K562 (cell line): ENCODE measurements around the gene PTPN11. TPM values are rescaled to one million over a fixed set of nuclear protein-coding genes. Genes with fewer than 3 reads are reported as not detected.

Source experiments
- BRF2 ChIP-seq: IDR thresholded peaks from 3 replicates; pipeline ENCODE4 v1.6.1; 2011; ENCODE audit warnings: borderline replicate concordance, mild to moderate bottlenecking; ENCODE audit not compliant: insufficient read length, insufficient read depth
- FOSL1 ChIP-seq: fragments of 200-800 bp; sonication (Bioruptor generic); conservative IDR thresholded peaks from 2 replicates; pipeline ENCODE4 v1.6.1; 2016; ENCODE audit warnings: missing genetic modification characterization, missing compliant biosample characterization
- FOXA1 ChIP-seq: fragments of 450-650 bp; IDR thresholded peaks from 2 replicates; pipeline ENCODE4 v1.6.1; 2016; ENCODE audit warnings: mild to moderate bottlenecking, borderline replicate concordance
- HEY1 ChIP-seq: fragments of 250-450 bp; sonication (Bioruptor Pico); IDR thresholded peaks from 2 replicates; pipeline ENCODE4 v1.5.0; 2020; ENCODE audit warnings: mild to moderate bottlenecking, moderate library complexity, borderline replicate concordance
- MTA3 ChIP-seq: fragments of 450-650 bp; formaldehyde crosslinking; IDR thresholded peaks from 2 replicates; pipeline ENCODE4 v1.6.1; 2017; ENCODE audit warnings: mild to moderate bottlenecking, borderline replicate concordance
- MXI1 ChIP-seq: IDR thresholded peaks from 2 replicates; pipeline ENCODE4 v1.6.1; 2011; ENCODE audit warnings: low read depth, mild to moderate bottlenecking, improper control_type of control experiment, low read length
- NCOA2 ChIP-seq, 2 experiments: fragments of 450-650 bp; IDR thresholded peaks; 2 replicates each; pipeline ENCODE4 v1.6.1; 2018; ENCODE audit warnings: mild to moderate bottlenecking in 2 of 2, moderate library complexity in 1 of 2; ENCODE audit not compliant: partially characterized antibody in 2 of 2
- RBM25 ChIP-seq: fragments of 200-400 bp; formaldehyde crosslinking; IDR thresholded peaks from 2 replicates; pipeline ENCODE4 v1.6.1; 2018; ENCODE audit warnings: low read length, low read depth, moderate library complexity; ENCODE audit not compliant: severe bottlenecking
- RUNX1 ChIP-seq: sonication (generic); IDR thresholded peaks from 2 replicates; pipeline ENCODE4 v1.6.1; 2016; ENCODE audit warnings: antibody characterized with exemption, low read depth
- ZBTB11 ChIP-seq, 3 experiments: fragments of 200-800 bp in 1 of 3; fragments of 250-450 bp in 1 of 3; fragments of 450-650 bp in 1 of 3; sonication (Bioruptor Pico) in 1 of 3; sonication (Bioruptor generic) in 1 of 3; formaldehyde crosslinking in 1 of 3; IDR thresholded peaks; 2 replicates each; pipeline versions ENCODE4 v1.6.1 to v1.8.0; 2016 to 2022; ENCODE audit warnings: mild to moderate bottlenecking in 2 of 3, missing genetic modification characterization in 2 of 3, missing compliant biosample characterization in 1 of 3, moderate library complexity in 1 of 3
- ZNF253 ChIP-seq: fragments of 250-450 bp; sonication (Bioruptor Pico); conservative IDR thresholded peaks from 2 replicates; pipeline ENCODE4 v1.6.1; 2021; ENCODE audit warnings: mild to moderate bottlenecking
- ZSCAN32 ChIP-seq: fragments of 450-650 bp; formaldehyde crosslinking; IDR thresholded peaks from 2 replicates; pipeline ENCODE4 v1.4.0; 2020; ENCODE audit warnings: mild to moderate bottlenecking, moderate library complexity
- polyA plus RNA-seq, 8 experiments: library from polyadenylated mRNA; depleted of rRNA in 4 of 8; stranded (reverse) in 5 of 8; unstranded in 3 of 8; fragments of >200 nt; fragmentation: Nextera tagmentation in 2 of 8; fragmentation: Illumina TruSeq in 1 of 8; extraction: Ambion mirVana in 2 of 8; extraction: Trizol in 1 of 8; gene quantifications; 2 replicates each; pipeline versions ENCODE4 v1.2.1 to v1.2.3, GENCODE V29; 2011 to 2014; ENCODE audit warnings: inconsistent platforms in 1 of 8, missing spikeins in 1 of 8
- total RNA-seq, 7 experiments: library from RNA; depleted of rRNA in 6 of 7; stranded (reverse); fragments of >200 nt in 6 of 7; fragmentation: Illumina TruSeq in 2 of 7; extraction: Trizol in 2 of 7; gene quantifications; 2 replicates each; pipeline versions ENCODE4 v1.2.1 to v1.2.3, GENCODE V29; 2011 to 2021; ENCODE audit warnings: low replicate concordance in 1 of 7
- TF ChIP-seq, protein P1 (sequence below): fragments of 450-650 bp; IDR thresholded peaks from 2 replicates; pipeline ENCODE4 v1.7.0; 2016; ENCODE audit warnings: borderline replicate concordance
- TF ChIP-seq, protein P2 (sequence below): fragments of 450-650 bp; conservative IDR thresholded peaks from 2 replicates; pipeline ENCODE4 v1.6.1; 2016; ENCODE audit warnings: missing genetic modification characterization, low read depth, mild to moderate bottlenecking, control low read depth, missing compliant biosample characterization
- TF ChIP-seq, protein P3 (sequence below), 2 experiments: fragments of 450-650 bp; IDR thresholded peaks; 2 replicates each; pipeline ENCODE4 v1.6.1; 2016

Gene PTPN11
- total and polyA plus RNA-seq, 9 of the 15 experiments (the other 6 are each of a cell fraction or from before 2014, with no cell fraction given) = 22.5 to 126 (median 79.7) TPM

- TF ChIP-seq BRF2 (no peak), MTA3 (no peak; the same call in none of the 2 replicates), ZNF253 (CRISPR knock-in tag) (no peak), NCOA2 (IDR thresholded peaks at IDR 0.05; ENCODE audit: partially characterized antibody in 2 of 2) (no peak), ZSCAN32 (CRISPR knock-in tag) (no peak), RUNX1 (no peak), HEY1 (CRISPR knock-in tag) (peak; percentile 37; the same call in 1 of the 2 replicates), ZBTB11 (CRISPR knock-in tag; IDR thresholded peaks at IDR 0.05) (peak in 2 of 3 experiments; percentile 38 to 70; a peak in 3 of 6 replicates), RBM25 (peak; percentile 22), FOSL1 (tag) (peak; percentile 58), MXI1 (no peak), FOXA1 (no peak)
- TF ChIP-seq, protein P1, sequence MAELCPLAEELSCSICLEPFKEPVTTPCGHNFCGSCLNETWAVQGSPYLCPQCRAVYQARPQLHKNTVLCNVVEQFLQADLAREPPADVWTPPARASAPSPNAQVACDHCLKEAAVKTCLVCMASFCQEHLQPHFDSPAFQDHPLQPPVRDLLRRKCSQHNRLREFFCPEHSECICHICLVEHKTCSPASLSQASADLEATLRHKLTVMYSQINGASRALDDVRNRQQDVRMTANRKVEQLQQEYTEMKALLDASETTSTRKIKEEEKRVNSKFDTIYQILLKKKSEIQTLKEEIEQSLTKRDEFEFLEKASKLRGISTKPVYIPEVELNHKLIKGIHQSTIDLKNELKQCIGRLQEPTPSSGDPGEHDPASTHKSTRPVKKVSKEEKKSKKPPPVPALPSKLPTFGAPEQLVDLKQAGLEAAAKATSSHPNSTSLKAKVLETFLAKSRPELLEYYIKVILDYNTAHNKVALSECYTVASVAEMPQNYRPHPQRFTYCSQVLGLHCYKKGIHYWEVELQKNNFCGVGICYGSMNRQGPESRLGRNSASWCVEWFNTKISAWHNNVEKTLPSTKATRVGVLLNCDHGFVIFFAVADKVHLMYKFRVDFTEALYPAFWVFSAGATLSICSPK = no peak
- TF ChIP-seq, protein P2, sequence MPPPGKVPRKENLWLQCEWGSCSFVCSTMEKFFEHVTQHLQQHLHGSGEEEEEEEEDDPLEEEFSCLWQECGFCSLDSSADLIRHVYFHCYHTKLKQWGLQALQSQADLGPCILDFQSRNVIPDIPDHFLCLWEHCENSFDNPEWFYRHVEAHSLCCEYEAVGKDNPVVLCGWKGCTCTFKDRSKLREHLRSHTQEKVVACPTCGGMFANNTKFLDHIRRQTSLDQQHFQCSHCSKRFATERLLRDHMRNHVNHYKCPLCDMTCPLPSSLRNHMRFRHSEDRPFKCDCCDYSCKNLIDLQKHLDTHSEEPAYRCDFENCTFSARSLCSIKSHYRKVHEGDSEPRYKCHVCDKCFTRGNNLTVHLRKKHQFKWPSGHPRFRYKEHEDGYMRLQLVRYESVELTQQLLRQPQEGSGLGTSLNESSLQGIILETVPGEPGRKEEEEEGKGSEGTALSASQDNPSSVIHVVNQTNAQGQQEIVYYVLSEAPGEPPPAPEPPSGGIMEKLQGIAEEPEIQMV (tag) = no peak
- TF ChIP-seq, protein P3, sequence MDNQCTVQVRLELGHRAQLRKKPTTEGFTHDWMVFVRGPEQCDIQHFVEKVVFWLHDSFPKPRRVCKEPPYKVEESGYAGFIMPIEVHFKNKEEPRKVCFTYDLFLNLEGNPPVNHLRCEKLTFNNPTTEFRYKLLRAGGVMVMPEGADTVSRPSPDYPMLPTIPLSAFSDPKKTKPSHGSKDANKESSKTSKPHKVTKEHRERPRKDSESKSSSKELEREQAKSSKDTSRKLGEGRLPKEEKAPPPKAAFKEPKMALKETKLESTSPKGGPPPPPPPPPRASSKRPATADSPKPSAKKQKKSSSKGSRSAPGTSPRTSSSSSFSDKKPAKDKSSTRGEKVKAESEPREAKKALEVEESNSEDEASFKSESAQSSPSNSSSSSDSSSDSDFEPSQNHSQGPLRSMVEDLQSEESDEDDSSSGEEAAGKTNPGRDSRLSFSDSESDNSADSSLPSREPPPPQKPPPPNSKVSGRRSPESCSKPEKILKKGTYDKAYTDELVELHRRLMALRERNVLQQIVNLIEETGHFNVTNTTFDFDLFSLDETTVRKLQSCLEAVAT (IDR thresholded peaks at IDR 0.05) = peak; percentile 36 to 78; a peak in 2 of 4 replicates
Measured at GRCh38 chr12:112418608-112419296, at the start of gene PTPN11 (continued).
